HUES48 (cell line): ENCODE results near the gene PLBD2.

ENCODE experiments used
- H3K27ac ChIP-seq: one replicate; pipeline ENCODE4 v1.7.0; 2013; ENCODE audit warnings: low read depth, low read length, inconsistent platforms
- H3K27me3 ChIP-seq: 2 replicates; pipeline ENCODE4 v1.6.1; 2013; ENCODE audit warnings: mild to moderate bottlenecking, low read length; ENCODE audit not compliant: control insufficient read depth, insufficient read depth
- H3K36me3 ChIP-seq: 2 replicates; pipeline ENCODE4 v1.6.1; 2013; ENCODE audit warnings: low read length; ENCODE audit not compliant: control insufficient read depth, insufficient read depth
- H3K4me1 ChIP-seq: 2 replicates; pipeline ENCODE4 v1.6.1; 2013; ENCODE audit warnings: mild to moderate bottlenecking, low read length; ENCODE audit not compliant: control insufficient read depth, insufficient read depth
- H3K4me3 ChIP-seq: 2 replicates; pipeline ENCODE4 v1.5.1; 2013; ENCODE audit warnings: mild to moderate bottlenecking, low read depth, low read length
- H3K9ac ChIP-seq: 2 replicates; pipeline ENCODE4 v1.6.1; 2013; ENCODE audit warnings: mild to moderate bottlenecking, low read depth, low read length, moderate library complexity
- H3K9me3 ChIP-seq: 2 replicates; pipeline ENCODE4 v1.6.1; 2013; ENCODE audit warnings: low read length; ENCODE audit not compliant: control insufficient read depth, insufficient read depth

The PLBD2 gene

DNA sequence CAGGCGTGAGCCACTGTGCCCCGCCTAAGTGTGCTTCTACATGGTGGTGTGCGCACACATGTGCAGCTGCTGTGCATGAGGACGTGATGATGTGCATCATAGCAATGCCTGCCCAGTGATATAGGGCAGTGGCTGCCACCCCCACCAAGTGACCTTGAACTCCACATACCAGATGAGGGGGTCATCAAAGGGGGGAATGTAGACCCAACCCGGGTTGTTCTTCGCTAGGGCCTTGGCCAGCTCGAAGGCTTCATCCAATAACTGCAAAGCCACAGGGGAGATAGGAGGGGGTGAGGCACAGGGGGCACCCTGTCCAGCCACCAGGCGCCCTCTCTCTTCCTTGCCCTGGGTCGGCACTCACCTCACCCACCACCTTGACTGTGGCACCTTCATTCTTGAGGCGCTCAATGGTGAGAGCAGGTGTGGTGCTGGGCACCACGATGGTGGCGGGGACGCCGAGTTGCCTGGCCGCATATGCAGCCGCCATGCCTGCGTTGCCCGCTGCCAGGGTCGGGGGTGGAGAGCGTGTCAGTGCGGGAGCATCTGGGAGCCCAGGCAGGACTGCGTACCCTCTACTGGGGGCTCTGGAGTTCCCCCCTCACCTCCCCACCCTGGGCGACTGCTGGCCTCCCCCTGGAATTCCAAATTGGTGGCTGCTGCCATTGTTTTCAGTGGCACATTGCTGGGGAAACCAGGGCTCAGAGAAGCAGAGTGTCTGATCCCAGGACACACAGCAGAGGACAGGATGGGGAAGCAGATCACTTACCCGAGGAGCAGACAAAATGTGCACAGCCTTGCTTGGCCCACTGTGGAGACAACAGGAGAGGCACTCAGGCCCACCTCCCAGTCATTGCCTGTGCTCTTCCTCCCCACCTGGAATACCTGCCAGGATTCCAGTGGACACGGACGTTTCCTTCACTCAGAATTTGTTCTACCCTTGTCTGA, 40.2 kb downstream of the PLBD2 start:
- no peaks in the 10 kb centered on the region for H3K36me3 ChIP-seq
- H3K9ac ChIP-seq: no peak overlapping the region
- no peaks in the 10 kb centered on the region for H3K9me3 ChIP-seq
- no peaks in the 10 kb centered on the region for H3K4me1 ChIP-seq
- no peak overlapping the region for H3K27ac ChIP-seq
- H3K27me3 ChIP-seq: no peaks in the 10 kb centered on the region
- no peak overlapping the region for H3K4me3 ChIP-seq

DNA sequence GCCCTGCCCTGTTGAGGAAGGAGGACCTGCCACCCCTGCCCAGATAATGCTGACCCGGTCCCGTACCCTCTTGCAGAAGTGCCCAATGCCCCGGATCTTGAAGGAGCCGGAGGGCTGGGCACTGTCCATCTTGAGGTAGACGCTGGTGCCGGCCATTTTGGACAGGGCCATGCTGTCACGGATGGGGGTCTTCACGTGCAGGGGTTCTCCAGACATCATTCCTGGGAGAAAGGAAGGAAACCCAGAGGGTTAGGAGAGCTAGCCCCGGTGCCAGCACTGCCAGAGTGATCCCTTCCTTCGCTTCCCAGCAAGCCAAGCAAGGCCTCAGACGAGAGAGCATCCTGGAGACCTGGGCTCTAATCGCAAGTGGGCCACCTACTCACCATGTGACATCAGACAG, 41.1 kb downstream of the PLBD2 start:
- Histone ChIP-seq H3K9ac (no peak overlapping the region), H3K36me3 (no peaks in the 10 kb centered on the region), H3K27ac (no peak overlapping the region), H3K9me3 (no peaks in the 10 kb centered on the region), H3K4me3 (no peak overlapping the region), H3K27me3 (no peaks in the 10 kb centered on the region), H3K4me1 (no peaks in the 10 kb centered on the region; the same call in 1 of the 2 replicates)

DNA sequence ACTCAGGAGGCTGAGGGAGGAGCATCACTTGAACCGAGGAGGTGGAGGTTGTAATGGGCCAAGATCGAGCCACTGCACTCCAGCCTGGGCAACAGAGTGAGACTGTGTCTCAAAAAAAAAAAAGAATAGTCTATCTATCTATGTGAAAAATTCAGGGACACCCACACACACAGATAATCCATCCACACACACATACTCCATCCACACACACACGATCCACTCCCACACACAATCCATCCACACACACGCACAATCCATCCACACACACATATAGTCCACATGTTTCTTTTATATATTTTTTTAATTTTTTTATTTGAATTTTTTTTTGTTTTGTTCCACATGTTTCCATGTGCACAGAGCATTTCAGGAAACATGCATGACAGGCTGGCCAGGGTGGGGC, 42.0 kb downstream of the PLBD2 start:
- Histone ChIP-seq H3K9me3 (no peaks in the 10 kb centered on the region), H3K4me3 (no peak overlapping the region), H3K27ac (no peak overlapping the region), H3K4me1 (peaks cover 4% of the 10 kb centered on the region), H3K9ac (no peak overlapping the region), H3K27me3 (no peaks in the 10 kb centered on the region), H3K36me3 (no peaks in the 10 kb centered on the region)

DNA sequence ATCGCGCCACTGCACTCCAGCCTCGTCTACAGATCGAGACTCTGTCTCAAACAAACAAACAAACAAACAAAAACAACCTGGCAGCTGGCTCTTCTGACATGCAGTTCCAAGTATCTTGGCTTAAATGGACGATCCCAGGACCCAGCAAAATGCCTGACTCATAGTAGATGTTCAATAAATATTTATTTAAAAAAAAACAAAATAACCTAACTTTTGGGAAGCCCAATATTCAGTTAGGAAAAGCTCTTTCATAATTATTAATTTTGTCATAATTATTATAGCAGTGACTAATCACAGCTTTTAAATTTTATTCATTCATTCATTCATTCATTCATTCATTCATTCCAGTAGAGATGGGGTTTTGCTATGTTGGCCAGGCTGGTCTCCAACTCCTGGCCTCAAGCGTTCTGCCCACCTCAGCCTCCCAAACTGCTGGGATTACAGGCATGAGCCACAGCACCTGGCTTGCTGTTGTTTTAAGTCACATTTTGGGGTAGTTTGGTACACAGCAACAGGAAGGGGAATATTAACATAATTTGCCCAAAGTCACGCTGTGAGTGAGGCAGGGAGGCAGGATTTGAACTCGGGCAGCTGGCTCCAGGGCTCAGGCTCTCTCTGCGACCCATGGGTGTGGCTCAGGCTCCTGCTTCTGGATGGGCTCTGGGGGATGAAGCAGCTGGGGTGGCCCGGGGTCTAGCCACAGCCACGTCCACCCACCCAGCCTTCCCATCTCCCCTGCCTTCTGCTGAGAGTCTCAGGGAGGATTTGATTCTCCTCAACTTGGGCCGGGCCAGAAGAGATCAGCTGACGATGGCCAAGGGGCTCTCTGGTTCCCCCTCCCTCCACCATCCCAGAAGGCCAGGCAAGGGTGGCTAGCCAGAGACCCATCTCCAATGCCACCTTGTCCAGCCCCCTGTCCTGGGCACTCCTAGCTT, 42.9 kb downstream of the PLBD2 start:
- no peak overlapping the region for H3K9ac ChIP-seq
- H3K27ac ChIP-seq: no peak overlapping the region
- no peak overlapping the region for H3K4me3 ChIP-seq

DNA sequence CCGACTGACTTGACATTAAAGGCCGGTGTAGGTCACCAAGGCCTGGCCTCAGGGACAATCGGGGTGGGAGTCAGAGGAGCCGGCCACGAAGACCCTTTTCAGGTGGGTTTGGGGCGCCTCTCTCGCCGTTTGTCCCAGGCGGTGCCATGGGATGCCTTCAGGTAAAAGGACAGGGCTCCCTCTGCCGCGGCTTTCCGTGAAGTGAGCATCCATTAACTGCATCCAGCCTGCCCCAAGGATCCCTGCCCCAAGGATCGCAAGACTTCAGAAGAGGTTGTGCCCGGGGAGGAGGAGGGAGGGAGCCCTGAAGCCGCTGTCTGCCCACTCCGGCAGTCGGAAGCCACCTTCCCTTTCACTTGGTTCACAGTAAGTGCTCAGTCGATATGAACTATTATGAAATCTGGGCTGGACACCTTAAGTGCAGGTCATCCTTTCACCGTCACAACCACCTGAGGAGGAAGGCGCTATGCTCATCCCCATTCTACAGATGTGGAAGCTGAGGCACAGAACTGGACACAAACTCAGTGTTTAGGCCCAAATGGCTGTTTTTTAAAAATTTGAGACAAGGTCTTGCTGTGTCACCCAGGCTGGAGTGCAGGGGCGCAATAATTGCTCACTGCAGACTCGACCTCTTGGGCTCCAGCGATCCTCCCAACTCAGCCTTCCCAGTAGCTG, 44.3 kb downstream of the PLBD2 start:
- no peaks in the 10 kb centered on the region for H3K9me3 ChIP-seq
- no peak overlapping the region for H3K27ac ChIP-seq
- no peak overlapping the region for H3K4me3 ChIP-seq
- no peak overlapping the region for H3K9ac ChIP-seq
- peaks cover 10% of the 10 kb centered on the region for H3K4me1 ChIP-seq
- H3K27me3 ChIP-seq: no peaks in the 10 kb centered on the region
- no peaks in the 10 kb centered on the region for H3K36me3 ChIP-seq

More for the DNA sequence above, 42.9 kb downstream of the PLBD2 start:
- Histone ChIP-seq H3K27me3 (no peaks in the 10 kb centered on the region), H3K36me3 (no peaks in the 10 kb centered on the region), H3K9me3 (no peaks in the 10 kb centered on the region), H3K4me1 (peaks cover 10% of the 10 kb centered on the region)

DNA sequence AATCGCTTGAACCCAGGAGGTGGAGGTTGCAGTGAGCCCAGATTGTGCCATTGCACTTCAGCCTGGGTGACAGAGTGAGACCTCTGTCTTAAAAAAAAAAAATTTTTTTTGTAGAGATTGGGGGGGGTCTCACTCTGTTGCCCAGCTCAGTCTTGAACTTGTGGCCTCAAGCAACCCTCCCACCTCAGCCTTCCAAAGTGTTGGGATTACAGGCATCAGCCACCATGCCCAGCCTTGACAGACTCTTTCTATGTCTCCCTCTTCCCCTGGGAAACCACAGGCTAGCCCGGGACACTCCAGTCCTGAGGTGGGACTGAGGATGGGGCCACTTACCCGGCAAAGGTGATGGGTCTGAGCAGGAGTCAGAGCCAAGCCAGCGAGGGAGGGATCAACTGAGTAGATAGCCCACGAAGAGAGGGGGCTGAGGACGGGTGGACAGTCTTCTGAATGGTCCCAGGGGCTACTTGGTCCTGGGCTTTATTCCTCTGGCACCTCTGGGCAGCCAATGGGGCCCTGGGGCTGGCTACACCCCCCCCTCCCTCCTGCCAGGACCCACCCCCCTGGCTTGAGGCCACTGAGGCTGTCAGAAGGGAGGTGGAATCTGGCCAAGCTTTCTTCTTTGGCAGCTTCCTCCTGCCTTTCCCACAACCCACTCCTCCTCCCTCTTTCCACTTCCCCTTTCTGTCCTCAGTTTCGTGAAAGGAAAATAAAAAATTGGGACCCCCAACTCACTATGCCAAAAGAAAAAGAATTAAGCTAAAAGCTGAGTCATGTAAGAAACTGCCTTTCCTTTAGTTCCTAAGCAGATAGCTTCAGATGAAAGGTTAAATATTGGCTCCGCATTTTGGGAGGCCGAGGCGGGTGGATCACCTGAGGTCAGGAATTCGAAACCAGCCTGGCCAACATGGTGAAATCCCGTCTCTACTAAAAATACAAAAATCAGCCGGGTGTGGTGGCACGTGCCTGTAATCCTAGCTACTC, 45.3 kb downstream of the PLBD2 start, which contains the start of gene SDS:
SDS (minus strand) TSS at position 453 of the 981 bp plus-strand sequence. CDS start 4,179 bp downstream, outside the sequence.
- no peak within 1 kb of the TSS for H3K27ac ChIP-seq
- H3K9ac ChIP-seq: no peak within 1 kb of the TSS

DNA sequence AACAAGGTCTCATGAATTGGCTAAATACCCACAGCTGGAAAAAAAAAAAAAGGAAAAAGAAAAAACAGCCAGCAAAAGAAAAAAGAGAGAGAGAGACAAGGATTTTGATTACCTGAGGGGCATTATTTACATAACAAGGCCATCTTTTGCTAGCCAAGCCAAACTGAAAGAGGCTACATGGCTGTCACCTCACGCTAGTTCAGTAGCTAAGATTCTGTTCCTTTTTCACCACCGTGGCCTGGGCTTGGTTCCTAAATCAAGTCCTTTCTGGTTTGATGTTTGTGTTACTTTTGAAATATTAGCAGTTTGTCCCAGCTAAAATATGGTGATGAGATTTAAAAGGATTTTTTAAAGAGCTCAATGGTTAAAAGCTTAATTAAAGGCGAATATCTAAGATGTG, 47.3 kb downstream of the PLBD2 start:
- Histone ChIP-seq H3K9me3 (no peaks in the 10 kb centered on the region), H3K9ac (no peak overlapping the region), H3K36me3 (no peaks in the 10 kb centered on the region), H3K27me3 (no peaks in the 10 kb centered on the region), H3K27ac (no peak overlapping the region), H3K4me1 (peaks cover 10% of the 10 kb centered on the region), H3K4me3 (no peak overlapping the region)

More for the DNA sequence above, 45.3 kb downstream of the PLBD2 start, which contains the start of gene SDS:
- no peaks in the 10 kb centered on the region for H3K36me3 ChIP-seq
- peaks cover 10% of the 10 kb centered on the region for H3K4me1 ChIP-seq
- H3K9me3 ChIP-seq: no peaks in the 10 kb centered on the region
- H3K27me3 ChIP-seq: no peaks in the 10 kb centered on the region
- no peak within 1 kb of the TSS for H3K4me3 ChIP-seq

DNA sequence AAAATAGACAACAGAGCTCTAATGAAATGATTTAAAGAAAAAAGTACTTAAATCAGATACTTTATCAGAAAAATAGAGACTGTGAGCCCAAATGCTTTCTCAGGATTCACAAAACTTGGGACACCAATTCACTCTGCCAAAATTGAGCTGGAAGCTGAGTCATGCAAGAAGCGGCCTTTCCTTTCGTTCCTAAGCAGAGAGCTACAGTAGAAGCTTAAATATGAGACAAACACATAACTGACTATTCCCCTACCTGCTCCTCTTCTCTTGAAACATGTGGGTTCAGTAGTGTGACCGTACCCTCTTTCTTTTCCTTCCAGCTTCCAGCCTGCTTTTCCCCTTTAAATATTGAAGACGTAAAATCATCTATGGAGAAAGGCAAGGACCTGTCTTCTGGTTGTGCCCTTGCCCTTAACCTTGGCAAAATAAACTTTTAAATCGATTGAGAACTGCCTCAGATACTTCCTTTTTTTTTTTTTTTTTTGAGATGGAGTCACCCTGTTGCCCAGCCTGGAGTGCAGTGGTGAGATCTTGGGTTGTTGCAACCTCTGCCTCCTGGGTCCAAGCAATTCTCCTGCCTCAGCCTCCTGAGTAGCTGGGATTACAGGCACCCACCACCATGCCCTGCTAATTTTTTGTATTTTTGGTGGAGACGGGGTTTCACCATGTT, 49.7 kb downstream of the PLBD2 start:
- Histone ChIP-seq H3K27ac (no peak overlapping the region), H3K9ac (no peak overlapping the region), H3K4me1 (peaks cover 10% of the 10 kb centered on the region), H3K36me3 (no peaks in the 10 kb centered on the region), H3K9me3 (no peaks in the 10 kb centered on the region), H3K27me3 (no peaks in the 10 kb centered on the region), H3K4me3 (no peak overlapping the region)

DNA sequence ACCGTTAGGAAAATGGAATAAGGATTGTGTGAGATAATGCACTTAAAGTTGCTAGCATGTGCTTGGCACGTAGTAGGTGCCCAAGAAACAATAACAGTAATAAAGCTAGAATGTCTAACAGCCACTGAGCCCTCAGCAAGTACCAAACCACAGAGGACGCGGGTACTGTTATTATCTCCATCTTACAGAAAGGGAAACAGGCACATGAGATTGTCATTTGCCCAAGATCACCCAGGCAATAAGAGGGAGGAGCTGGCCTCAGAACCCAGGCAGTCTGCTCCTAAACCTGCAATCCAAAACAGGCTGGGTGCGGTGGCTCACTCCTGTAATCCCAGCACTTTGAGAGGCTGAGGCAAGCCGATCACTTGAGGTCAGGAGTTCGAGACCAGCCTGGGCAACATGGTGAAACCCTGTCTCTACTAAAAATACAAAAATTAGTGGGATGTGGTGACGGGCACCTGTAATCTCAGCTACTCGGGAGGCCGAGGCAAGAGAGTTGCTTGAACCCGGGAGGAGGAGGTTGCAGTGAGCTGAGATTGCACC, 50.4 kb downstream of the PLBD2 start:
- no peak overlapping the region for H3K27ac ChIP-seq
- H3K4me1 ChIP-seq: peaks cover 10% of the 10 kb centered on the region
- no peaks in the 10 kb centered on the region for H3K36me3 ChIP-seq
- no peak overlapping the region for H3K4me3 ChIP-seq
- no peak overlapping the region for H3K9ac ChIP-seq
- H3K9me3 ChIP-seq: no peaks in the 10 kb centered on the region
- H3K27me3 ChIP-seq: no peaks in the 10 kb centered on the region
